ENCODE results near the gene DNAAF5.
"Not testable (repeated sequence)": the region's sequence is repeated elsewhere in the genome, so short reads cannot be mapped to it uniquely, and the experiment has no call there.

The DNAAF5 gene

GRCh38 chr7:747186-747585 is 20.7 kb downstream of the DNAAF5 start:
- no peak for DNase-seq (ENCODE audit: low spot score)

DNA sequence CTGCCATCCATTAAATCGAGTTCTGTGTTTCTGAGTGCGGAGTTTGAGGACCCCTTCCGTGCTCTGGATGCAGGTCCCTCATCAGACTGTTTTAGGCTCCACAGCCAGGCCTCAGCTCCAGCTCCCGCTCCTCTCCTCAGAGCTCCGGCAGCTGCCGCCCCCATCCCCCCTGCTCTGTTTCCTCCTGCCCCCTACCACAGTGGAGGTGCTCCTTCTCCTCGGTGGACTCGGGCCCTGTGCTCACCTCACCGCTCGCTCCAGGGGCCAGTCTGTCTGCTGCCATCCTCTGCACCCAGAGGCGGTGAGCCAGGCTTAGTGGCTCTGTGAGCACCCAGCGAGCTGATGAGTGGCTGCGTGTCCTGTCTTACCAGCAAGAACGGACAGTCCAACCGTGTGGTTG is 21.9 kb downstream of the DNAAF5 start:
- DNase-seq (ENCODE audit: low spot score), result no peak

- DNase-seq (ENCODE audit: low spot score), result no peak
These were observed 22.6 kb downstream of the DNAAF5 start for GRCh38 chr7:749140-749551.

DNA sequence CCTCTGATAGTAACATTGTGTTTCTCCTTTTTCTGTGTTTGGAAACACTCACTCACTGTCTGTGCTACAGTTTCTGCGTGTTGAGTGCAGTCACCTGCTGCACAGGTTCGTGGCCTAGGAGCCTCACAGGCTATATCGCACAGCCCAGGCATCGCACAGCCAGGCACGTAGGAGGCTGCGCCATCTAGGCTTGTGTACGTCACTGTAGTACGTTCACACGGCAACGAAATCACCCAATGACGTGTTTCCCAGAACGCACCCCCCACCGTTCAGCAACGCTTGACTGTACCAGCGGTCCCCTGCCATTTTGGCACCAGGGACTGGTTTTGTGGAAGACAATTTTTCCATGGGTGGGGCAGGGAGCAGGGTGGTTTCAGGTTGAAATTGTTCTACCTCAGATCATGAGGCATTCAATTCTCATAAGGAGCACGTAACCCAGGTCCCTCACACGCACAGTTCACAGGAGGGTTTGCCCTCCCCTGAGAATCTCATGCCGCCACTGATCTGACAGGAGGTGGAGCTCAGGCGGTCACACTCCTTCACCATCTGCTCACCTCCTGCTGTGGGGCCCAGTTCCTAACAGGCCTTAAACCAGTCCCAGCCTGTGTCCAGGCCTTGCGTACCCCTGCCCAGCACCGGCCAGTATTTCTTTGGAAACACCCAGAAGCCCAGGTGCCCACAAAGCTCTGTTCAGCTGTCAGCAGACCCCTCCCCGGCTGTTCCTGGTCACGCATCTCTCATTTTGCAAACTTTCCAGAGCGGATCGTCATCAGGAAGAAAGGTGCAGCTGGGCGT is 23.8 kb downstream of the DNAAF5 start:
- no peak for DNase-seq (ENCODE audit: low spot score)

DNA sequence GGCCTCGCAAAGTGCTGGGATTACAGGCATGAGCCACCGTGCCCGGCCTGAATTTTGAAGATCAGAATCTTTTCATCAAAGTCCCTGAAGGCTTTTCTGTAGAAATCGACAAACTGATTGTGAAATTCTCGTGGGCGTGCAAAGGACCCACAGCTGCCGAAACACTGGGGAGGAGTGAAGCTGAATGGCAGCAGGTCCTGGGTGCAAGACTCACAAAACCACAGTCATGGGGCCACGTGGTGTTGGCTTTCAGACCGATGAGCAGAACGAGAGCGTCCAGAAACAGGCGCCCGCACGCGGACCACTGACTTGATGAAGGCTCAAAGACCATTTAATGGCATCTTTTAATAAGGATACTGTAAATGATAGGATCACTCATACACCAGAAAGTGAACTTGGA is 25.3 kb downstream of the DNAAF5 start:
- DNase-seq (ENCODE audit: low spot score), result no peak

DNA sequence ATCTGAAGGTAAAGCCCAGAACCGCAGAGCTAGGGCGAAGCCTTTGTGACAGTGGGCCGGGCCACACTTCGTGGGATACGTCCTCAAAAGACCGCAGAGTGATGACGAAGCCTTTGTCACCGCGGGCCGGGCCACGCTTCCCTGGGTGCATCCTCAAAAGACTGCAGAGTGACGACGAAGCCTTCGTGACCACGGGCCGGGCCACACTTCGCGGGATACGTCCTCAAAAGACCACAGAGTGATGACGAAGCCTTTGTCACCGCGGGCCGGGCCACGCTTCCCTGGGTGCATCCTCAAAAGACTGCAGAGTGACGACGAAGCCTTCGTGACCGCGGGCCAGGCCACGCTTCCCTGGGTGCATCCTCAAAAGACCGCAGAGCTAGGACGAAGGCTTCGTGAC is 25.8 kb downstream of the DNAAF5 start:
- DNase-seq (ENCODE audit: low spot score), result not testable (repeated sequence)

DNA sequence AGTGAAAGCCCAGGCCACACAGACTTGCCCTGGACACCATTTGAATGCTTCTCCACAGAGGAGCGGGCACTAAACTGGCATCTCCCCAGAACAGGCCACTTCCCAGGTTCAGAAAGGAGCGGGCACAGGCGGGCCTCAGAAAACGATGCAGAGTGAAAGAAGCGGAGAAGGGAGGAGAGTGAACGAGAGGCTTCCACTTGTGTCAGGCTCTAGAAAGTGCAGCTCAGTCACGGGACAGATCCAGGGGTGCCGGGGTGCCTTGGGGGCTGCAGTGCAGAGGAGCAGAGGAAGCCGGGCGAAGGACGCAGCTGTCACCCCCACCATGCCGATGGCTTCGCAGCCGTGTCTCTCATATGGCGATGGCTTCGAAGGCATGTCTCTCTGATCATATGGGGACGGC is 26.7 kb downstream of the DNAAF5 start:
- DNase-seq (ENCODE audit: low spot score), result no peak

DNA sequence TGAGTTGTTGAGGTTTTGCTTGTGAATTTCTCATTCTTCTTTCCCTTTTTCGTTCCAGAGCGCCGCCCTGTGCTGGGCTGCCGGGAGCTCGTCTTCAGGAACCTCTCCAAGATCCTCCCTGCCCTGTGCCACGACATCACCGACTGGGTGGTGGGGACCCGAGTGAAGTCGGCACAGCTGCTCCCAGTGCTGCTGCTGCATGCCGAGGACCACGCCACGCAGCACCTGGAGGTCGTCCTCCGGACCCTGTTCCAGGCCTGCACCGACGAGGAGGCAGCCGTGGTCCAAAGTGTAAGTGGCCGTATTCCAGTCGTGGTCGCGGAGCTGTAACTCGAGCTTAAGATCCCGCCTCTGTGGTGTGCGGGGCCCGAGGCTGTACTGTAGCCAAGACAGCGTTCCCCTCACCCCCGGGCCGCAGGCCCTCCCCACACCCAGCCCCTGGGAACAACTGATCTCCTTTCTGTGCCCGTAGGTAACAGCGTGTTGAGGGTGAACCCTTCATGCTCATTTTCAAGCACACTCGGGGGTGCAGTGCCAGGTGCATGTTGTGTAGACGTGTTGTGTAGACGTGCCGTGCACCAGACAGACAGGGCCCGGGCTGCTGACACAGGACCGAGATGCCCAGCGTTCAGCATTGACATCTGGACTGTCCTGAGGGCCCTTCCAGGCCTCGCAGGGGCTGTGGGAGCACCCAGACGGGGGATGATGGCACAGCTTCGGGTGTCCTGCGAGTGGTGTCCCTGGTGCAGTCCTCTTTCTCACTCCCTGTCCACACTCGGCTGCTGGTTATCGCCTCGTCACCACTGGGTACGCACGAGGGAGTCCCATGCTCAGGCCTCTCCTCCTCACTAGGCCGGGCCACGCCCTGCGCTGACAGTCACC is 28.3 kb downstream of the DNAAF5 start:
- DNase-seq (ENCODE audit: low spot score), result no peak

GRCh38 chr7:755413-755805 is 28.9 kb downstream of the DNAAF5 start:
- no peak for DNase-seq (ENCODE audit: low spot score)

GRCh38 chr7:756231-756927 is 29.9 kb downstream of the DNAAF5 start:
- DNase-seq (ENCODE audit: low spot score), result no peak

DNA sequence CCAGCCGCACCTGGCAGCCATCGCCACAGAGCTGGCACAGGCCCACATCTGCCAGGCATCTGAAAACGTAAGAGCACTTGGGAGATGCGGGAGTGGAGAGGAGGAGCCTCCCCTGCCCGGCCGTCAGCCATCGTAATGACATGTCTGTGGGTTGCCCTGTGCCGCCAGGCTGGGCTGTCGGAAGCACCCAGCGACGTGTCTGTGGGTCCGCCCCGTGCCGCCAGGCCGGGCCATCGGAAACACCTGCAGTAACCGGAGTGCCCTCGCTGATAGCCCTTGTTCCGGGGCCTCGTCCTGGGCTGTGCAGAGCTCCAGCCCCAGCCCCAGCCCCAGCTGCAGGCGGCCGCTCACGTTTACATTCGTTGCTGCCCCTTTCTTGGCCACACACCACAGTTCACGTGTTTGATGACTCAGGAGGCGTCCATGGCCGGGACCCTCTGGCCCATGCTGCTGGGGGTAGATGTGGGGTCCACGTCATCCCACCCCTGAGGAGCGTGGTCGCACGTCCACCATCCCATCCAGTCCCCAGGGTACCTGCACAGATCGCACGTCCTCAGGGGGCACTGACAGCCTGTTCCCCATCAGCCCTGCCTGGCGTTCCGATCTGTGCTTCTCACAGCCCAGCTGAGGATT is 30.5 kb downstream of the DNAAF5 start:
- no peak for DNase-seq (ENCODE audit: low spot score)

DNA sequence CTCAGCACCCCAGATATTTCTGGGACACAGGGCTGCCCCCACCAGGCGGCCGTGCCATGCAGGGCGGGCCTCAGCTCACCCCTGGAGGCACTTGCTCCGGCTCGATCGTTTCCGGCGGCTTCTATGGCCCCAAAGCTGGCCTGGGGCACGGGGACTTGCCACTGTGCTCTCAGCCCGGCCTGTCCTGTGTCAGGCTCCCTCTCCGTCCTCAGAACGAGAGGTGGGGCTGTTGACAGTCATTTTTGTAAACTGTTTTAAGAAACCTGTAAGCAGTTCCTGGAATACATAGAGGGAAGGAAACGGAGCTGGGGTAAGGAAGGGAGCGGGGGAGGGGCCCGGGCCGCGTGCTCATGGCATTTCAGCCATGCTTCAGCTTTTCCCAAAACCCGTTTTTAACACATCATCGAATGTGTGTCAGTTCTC is 31.3 kb downstream of the DNAAF5 start:
- DNase-seq (ENCODE audit: low spot score), result no peak

DNA sequence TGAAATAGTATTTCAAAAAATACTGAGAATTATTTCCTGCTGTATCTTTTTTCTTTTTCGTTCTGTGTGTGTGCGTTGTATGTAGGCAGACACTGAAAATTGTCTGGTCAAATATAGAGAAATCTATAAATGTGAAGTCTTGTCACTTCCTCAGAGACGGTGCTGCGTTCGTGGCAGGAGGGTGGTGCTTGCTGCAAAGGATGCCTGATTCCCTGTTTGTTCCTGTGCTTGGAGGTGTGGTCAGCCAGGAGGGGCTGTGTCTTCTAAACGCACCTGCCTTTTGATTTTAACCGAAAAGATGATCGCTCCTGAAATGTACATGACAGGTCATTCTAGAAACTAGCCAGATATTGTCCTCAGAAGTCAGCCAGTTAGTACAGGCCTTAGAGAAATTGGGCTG is 33.1 kb downstream of the DNAAF5 start:
- no peak for DNase-seq (ENCODE audit: low spot score)

DNA sequence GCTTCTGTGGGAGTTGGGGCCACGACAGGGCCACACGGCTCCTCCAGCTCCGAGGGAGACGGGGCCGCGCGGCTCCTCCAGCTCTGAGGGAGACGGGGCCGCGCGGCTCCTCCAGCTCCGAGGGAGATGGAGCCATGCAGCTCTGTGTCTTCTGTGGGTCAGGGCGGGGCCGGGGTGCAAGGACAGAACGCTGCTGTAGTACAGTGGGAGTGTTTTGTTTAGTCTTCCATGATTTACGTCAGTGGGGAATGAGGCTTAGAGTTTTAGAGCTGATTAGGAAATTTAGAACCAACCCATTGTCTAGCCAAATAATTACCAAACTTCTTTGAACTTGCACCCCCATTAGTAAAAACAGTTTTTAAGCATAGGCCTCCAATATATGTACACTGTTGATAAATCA is 33.5 kb downstream of the DNAAF5 start:
- DNase-seq (ENCODE audit: low spot score), result no peak

DNA sequence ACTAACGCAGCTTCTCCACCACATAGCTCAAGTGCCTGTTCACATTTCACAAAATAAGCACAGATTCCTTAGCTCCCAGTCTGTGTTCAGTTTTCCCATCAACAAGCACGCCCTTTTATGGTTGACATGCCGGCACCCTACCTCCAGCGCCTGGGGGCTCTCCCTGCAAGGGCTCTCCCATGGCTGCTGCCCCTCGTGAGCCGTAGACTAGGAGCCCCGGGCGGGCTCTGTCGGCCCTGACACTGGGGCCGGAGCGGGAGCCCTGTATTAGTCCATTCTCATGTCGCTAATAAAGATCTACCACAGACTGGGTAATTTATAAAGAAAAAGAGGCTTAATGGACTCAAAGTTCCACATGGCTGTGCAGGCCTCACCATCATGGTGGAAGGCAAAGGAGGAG is 34.6 kb downstream of the DNAAF5 start:
- DNase-seq (ENCODE audit: low spot score), result no peak

DNA sequence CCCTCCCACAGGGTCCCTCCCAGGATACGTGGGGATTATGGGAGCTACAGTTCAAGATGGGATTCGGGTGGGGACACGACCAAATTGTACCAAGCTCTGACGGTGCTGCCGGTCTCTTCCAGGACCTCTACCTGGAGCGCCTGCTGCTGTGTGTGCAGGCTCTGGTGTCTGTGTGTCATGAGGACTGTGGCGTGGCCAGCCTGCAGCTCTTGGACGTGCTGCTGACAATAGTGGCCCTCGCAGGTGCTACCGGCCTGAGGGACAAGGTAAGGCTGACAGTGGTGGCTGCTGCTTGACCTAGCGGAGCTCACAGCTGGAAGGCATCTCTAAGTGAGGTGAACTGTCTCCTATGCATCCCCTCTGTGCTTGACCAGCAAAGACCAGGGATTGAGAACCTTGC is 35.1 kb downstream of the DNAAF5 start:
- no peak for DNase-seq (ENCODE audit: low spot score)

GRCh38 chr7:762885-763284 is 36.4 kb downstream of the DNAAF5 start:
- DNase-seq (ENCODE audit: low spot score), result no peak

DNA sequence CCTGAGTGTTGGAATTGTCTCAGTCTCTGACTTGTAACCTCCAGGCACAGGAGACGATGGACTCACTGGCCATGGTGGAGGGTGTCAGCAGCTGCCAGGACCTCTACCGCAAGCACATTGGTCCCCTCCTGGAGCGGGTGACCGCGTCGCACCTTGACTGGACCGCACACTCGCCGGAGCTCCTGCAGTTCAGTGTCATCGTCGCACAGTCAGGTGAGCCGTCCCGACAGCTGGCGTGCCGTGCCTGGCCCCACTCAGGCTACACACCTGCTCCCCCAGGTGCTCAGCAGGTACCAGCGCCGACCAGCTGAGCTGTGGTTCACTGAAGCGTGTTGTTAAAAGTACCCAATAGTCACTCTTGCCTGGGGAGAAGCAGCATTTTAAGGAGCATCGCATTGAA is 37.3 kb downstream of the DNAAF5 start:
- DNase-seq (ENCODE audit: low spot score), result no peak

DNA sequence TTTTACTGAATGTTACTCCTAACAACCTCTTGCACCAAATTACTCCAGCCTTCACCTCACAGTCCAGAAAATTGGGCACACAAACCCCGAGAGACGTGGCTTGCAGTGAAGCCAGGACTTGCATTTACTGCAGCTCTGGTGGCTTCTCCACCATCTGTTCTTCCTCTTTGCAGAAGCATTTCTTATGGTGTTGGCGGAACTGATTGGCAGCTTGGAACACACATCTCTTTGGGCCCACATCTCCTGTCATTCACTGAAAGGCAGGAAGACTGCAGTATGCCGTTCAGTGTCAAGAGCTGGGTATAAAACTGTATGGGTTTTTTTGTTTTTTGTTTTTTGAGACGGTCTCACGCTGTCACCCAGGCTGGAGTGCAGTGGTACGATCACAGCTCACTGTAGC is 38.9 kb downstream of the DNAAF5 start:
- DNase-seq (ENCODE audit: low spot score), result no peak

DNA sequence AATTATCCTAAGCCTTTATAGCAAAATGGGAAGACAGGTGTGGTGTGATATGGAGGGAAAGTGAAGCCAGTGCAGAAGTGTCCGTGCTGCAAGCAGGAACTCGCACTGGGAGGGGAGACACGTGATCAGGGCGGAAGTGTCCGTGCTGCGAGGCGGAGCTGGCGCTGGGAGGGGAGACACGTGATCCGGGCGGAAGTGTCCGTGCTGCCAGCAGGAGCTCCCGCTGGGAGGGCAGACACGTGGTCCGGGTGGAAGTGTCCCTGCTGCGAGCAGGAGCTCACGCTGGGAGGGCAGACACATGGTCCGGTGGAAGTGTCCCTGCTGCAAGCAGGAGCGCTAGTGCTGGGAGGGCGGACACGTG is 41.1 kb downstream of the DNAAF5 start:
- DNase-seq (ENCODE audit: low spot score), result no peak

GRCh38 chr7:767941-768731 is 41.6 kb downstream of the DNAAF5 start:
- DNase-seq (ENCODE audit: low spot score), result no peak

All from GM03348 (cell line).